ENCODE results near the gene ARRDC3.

DNA sequence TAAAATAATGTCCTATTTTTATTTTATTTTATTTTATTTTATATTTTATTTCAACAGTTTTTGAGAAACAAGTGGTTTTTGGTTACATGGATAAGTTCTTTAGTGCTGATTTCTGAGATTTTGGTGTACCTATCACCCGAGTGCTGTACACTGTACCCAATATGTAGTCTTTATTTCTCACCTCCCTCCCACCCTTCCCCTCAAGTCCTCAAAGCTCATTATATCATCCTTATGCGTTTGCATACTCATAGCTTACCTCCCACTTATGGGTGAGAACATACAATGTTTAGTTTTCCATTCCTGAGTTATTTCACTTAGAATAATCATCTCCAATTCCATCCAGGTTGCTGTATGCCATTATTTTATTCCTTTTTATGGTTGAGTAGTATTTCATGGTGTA lies 63.5 kb downstream of the ARRDC3 start:
- TF ChIP-seq, protein P1, sequence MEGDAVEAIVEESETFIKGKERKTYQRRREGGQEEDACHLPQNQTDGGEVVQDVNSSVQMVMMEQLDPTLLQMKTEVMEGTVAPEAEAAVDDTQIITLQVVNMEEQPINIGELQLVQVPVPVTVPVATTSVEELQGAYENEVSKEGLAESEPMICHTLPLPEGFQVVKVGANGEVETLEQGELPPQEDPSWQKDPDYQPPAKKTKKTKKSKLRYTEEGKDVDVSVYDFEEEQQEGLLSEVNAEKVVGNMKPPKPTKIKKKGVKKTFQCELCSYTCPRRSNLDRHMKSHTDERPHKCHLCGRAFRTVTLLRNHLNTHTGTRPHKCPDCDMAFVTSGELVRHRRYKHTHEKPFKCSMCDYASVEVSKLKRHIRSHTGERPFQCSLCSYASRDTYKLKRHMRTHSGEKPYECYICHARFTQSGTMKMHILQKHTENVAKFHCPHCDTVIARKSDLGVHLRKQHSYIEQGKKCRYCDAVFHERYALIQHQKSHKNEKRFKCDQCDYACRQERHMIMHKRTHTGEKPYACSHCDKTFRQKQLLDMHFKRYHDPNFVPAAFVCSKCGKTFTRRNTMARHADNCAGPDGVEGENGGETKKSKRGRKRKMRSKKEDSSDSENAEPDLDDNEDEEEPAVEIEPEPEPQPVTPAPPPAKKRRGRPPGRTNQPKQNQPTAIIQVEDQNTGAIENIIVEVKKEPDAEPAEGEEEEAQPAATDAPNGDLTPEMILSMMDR (IDR thresholded peaks at IDR 0.05) = no peak
- TF ChIP-seq POLR2AphosphoS5 (IDR thresholded peaks at IDR 0.05) = no peak

Measured in breast epithelium (tissue), 3 donors.